Astrocyte (in vitro differentiated cells and primary cell): ENCODE results near the gene GRB2. TPM values are rescaled to one million over a fixed set of nuclear protein-coding genes. Genes with fewer than 3 reads are reported as not detected.

Experiments used
- DNase-seq: peaks from one replicate; pipeline ENCODE4 v3.0.0-alpha.2; 2010; ENCODE audit warnings: low read depth
- FAIRE-seq: peaks from 2 replicates; lab custom pipeline; 2011; peaks lifted over from hg19 to GRCh38; lab: Jason Lieb, UNC
- H2AFZ ChIP-seq: 2 replicates; pipeline ENCODE4 v1.6.0; 2012; ENCODE audit warnings: low read depth, low read length, inconsistent platforms
- H3K27ac ChIP-seq: 2 replicates; pipeline ENCODE4 v1.5.1; 2011; ENCODE audit warnings: low read depth, low read length, inconsistent platforms
- H3K27me3 ChIP-seq: 2 replicates; pipeline ENCODE4 v1.6.0; 2011; ENCODE audit warnings: low read length, inconsistent platforms; ENCODE audit not compliant: insufficient read depth
- H3K36me3 ChIP-seq: 2 replicates; pipeline ENCODE4 v1.5.1; 2011; ENCODE audit warnings: low read length, inconsistent platforms; ENCODE audit not compliant: insufficient read depth
- H3K4me1 ChIP-seq: 2 replicates; pipeline ENCODE4 v1.5.1; 2011; ENCODE audit warnings: low read length, inconsistent platforms; ENCODE audit not compliant: insufficient read depth
- H3K4me2 ChIP-seq: 2 replicates; pipeline ENCODE4 v1.6.0; 2012; ENCODE audit warnings: low read length, inconsistent platforms
- H3K4me3 ChIP-seq: 2 replicates; pipeline ENCODE4 v1.5.1; 2011; ENCODE audit warnings: low read depth, mild to moderate bottlenecking, low read length, inconsistent platforms; ENCODE audit not compliant: insufficient read depth
- H3K79me2 ChIP-seq: 2 replicates; pipeline ENCODE4 v1.6.0; 2012; ENCODE audit warnings: mild to moderate bottlenecking, low read length, inconsistent platforms; ENCODE audit not compliant: insufficient read depth
- H3K9ac ChIP-seq: 2 replicates; pipeline ENCODE4 v1.6.0; 2012; ENCODE audit warnings: mild to moderate bottlenecking, low read length, inconsistent platforms
- H3K9me3 ChIP-seq: 2 replicates; pipeline ENCODE4 v1.5.1; 2012; ENCODE audit warnings: low read depth, mild to moderate bottlenecking, low read length, inconsistent platforms; ENCODE audit not compliant: insufficient read depth
- H4K20me1 ChIP-seq: 2 replicates; pipeline ENCODE4 v1.6.0; 2012; ENCODE audit warnings: low read length, inconsistent platforms; ENCODE audit not compliant: insufficient read depth
- H3K27ac Mint-ChIP-seq: one replicate; pipeline ENCODE4 v1.8.0; 2021; ENCODE audit warnings: mild to moderate bottlenecking, mixed read lengths; ENCODE audit not compliant: unreplicated experiment
- H3K27me3 Mint-ChIP-seq: one replicate; pipeline ENCODE4 v1.8.0; 2021; ENCODE audit warnings: low read depth, mixed read lengths; ENCODE audit not compliant: unreplicated experiment
- H3K36me3 Mint-ChIP-seq: one replicate; pipeline ENCODE4 v1.8.0; 2021; ENCODE audit warnings: low read depth, mixed read lengths; ENCODE audit not compliant: unreplicated experiment
- H3K4me1 Mint-ChIP-seq: one replicate; pipeline ENCODE4 v1.8.0; 2021; ENCODE audit warnings: low read depth, mixed read lengths; ENCODE audit not compliant: unreplicated experiment
- H3K4me3 Mint-ChIP-seq: one replicate; pipeline ENCODE4 v1.8.0; 2021; ENCODE audit warnings: mild to moderate bottlenecking, moderate library complexity, mixed read lengths; ENCODE audit not compliant: unreplicated experiment
- H3K9me3 Mint-ChIP-seq: one replicate; pipeline ENCODE4 v1.8.0; 2021; ENCODE audit warnings: mild to moderate bottlenecking, mixed read lengths; ENCODE audit not compliant: unreplicated experiment
- EZH2 ChIP-seq: IDR thresholded peaks from 2 replicates; pipeline ENCODE4 v1.6.1; 2012; ENCODE audit warnings: mild to moderate bottlenecking, low read length, inconsistent platforms; ENCODE audit not compliant: insufficient read depth
- total RNA-seq: library from RNA; stranded (reverse); gene quantifications from 2 replicates; pipeline ENCODE4 v1.2.1, GENCODE V29; 2021
- TF ChIP-seq, protein P1 (sequence below): IDR thresholded peaks from 2 replicates; pipeline ENCODE4 v1.5.1; 2011; ENCODE audit warnings: low read depth, mild to moderate bottlenecking, inconsistent platforms, low read length, moderate library complexity; ENCODE audit not compliant: insufficient read depth

Gene GRB2
- total RNA-seq, 1 donor from 2014 or later = 168 TPM

DNA sequence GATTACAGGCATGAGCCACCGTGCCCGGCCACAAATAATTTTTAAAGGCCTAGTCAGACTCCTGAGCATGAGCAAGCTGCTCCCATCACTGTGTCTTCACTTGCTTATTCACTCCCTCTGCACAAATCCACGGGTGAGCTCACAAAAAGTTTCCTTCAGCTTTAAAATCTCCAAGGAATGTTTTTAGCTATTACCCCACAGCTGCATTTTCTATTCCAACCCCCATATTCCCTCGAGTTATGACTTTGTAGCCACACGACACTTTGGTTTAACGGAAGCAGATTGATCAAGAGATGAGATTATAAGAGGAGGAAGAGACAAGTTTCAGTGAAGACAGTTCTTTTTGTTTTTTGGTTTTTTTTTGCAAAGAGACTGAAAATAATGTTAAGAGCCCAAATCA lies 67.1 kb downstream of the GRB2 start:
- Histone ChIP-seq H3K4me3 (no peak overlapping the region), H4K20me1 (peaks cover 84% of the 10 kb centered on the region), H3K36me3 (no peaks in the 10 kb centered on the region), H3K9ac (no peak overlapping the region), H3K4me2 (no peak overlapping the region), H3K27ac (no peak overlapping the region), H3K9me3 (no peaks in the 10 kb centered on the region), H3K27me3 (no peaks in the 10 kb centered on the region), H3K79me2 (peaks cover 82% of the 10 kb centered on the region), H3K4me1 (no peaks in the 10 kb centered on the region), H2AFZ (no peak overlapping the region)
- Mint-ChIP-seq H3K4me3 (no peak overlapping the region), H3K27me3 (no peaks in the 10 kb centered on the region), H3K9me3 (no peaks in the 10 kb centered on the region), H3K36me3 (peaks cover 2% of the 10 kb centered on the region), H3K4me1 (peaks cover 30% of the 10 kb centered on the region), H3K27ac (peak overlapping the region; percentile 21)
- no peak for FAIRE-seq
- TF ChIP-seq EZH2 = no peak
- TF ChIP-seq, protein P1, sequence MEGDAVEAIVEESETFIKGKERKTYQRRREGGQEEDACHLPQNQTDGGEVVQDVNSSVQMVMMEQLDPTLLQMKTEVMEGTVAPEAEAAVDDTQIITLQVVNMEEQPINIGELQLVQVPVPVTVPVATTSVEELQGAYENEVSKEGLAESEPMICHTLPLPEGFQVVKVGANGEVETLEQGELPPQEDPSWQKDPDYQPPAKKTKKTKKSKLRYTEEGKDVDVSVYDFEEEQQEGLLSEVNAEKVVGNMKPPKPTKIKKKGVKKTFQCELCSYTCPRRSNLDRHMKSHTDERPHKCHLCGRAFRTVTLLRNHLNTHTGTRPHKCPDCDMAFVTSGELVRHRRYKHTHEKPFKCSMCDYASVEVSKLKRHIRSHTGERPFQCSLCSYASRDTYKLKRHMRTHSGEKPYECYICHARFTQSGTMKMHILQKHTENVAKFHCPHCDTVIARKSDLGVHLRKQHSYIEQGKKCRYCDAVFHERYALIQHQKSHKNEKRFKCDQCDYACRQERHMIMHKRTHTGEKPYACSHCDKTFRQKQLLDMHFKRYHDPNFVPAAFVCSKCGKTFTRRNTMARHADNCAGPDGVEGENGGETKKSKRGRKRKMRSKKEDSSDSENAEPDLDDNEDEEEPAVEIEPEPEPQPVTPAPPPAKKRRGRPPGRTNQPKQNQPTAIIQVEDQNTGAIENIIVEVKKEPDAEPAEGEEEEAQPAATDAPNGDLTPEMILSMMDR = no peak
- DNase-seq = peak; percentile 36

DNA sequence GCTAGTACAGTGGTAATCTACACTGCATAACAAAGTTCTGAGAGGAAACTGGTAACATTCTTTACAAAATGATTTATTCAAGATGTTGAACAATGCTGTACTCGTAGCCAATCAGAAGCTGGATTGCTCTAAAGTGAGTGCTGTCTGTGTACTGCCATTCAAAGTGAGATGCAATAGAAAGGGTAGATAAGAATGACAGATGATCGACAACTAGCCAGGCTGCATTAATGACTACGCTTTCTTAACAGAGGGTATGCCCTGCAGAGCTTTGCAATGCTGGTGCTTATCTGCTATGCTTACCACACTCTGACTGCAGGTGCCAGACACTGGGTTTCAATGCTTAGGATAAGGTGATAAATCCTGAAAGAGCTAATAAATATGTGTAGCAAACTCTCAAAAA lies 70.2 kb downstream of the GRB2 start:
- DNase-seq (no peak), FAIRE-seq (no peak)
- Histone ChIP-seq H3K4me2 (no peak overlapping the region), H3K36me3 (peaks cover 7% of the 10 kb centered on the region), H3K27me3 (no peaks in the 10 kb centered on the region), H2AFZ (no peak overlapping the region), H3K27ac (no peak overlapping the region), H3K4me3 (no peak overlapping the region), H3K4me1 (no peaks in the 10 kb centered on the region), H3K9me3 (no peaks in the 10 kb centered on the region), H4K20me1 (peaks cover 82% of the 10 kb centered on the region), H3K79me2 (peaks cover 81% of the 10 kb centered on the region), H3K9ac (no peak overlapping the region)
- H3K9me3 Mint-ChIP-seq = no peaks in the 10 kb centered on the region
- no peak overlapping the region for H3K4me3 Mint-ChIP-seq
- H3K27me3 Mint-ChIP-seq = no peaks in the 10 kb centered on the region
- H3K4me1 Mint-ChIP-seq = peaks cover 16% of the 10 kb centered on the region
- no peak overlapping the region for H3K27ac Mint-ChIP-seq
- H3K36me3 Mint-ChIP-seq = no peaks in the 10 kb centered on the region
- TF ChIP-seq, protein P1 = no peak
- no peak for TF ChIP-seq EZH2

- H4K20me1 ChIP-seq = peaks cover 79% of the 10 kb centered on the region
- H3K79me2 ChIP-seq = peaks cover 80% of the 10 kb centered on the region
- TF ChIP-seq, protein P1 = no peak
- no peak for TF ChIP-seq EZH2
- no peaks in the 10 kb centered on the region for H3K27me3 Mint-ChIP-seq
- H3K9me3 Mint-ChIP-seq = no peaks in the 10 kb centered on the region
- no peak overlapping the region for H3K4me3 Mint-ChIP-seq
- FAIRE-seq = no peak
- no peak overlapping the region for H3K9ac ChIP-seq
- H3K27me3 ChIP-seq = no peaks in the 10 kb centered on the region
- H3K4me1 ChIP-seq = no peaks in the 10 kb centered on the region
- no peak overlapping the region for H2AFZ ChIP-seq
- H3K4me1 Mint-ChIP-seq = peaks cover 13% of the 10 kb centered on the region
- no peak for DNase-seq
- no peak overlapping the region for H3K27ac ChIP-seq
- H3K9me3 ChIP-seq = no peaks in the 10 kb centered on the region
- H3K27ac Mint-ChIP-seq = peak overlapping the region; percentile 77
- peaks cover 7% of the 10 kb centered on the region for H3K36me3 ChIP-seq
- no peaks in the 10 kb centered on the region for H3K36me3 Mint-ChIP-seq
- H3K4me3 ChIP-seq = no peak overlapping the region
- H3K4me2 ChIP-seq = no peak overlapping the region
Observed at GRCh38 chr17:75334723-75335122, 70.8 kb downstream of the GRB2 start.
